ENCODE measurements around the gene ALCAM.
A peak's percentile ranks its signal among the peaks of the same experiment; 100 is the strongest.
"Not testable (repeated sequence)": the region's sequence is repeated elsewhere in the genome, so short reads cannot be mapped to it uniquely, and the experiment has no call there.

Gene ALCAM

GRCh38 chr3:105603516-105603915, 236.8 kb downstream of the ALCAM start:
- DNase-seq: not testable (repeated sequence)

- DNase-seq: no peak
Observed at GRCh38 chr3:105606016-105606415, 239.3 kb downstream of the ALCAM start.

- DNase-seq: no peak
Observed at GRCh38 chr3:105608623-105609022, 241.9 kb downstream of the ALCAM start.

GRCh38 chr3:105610473-105610872, 243.8 kb downstream of the ALCAM start:
- DNase-seq: no peak

DNA sequence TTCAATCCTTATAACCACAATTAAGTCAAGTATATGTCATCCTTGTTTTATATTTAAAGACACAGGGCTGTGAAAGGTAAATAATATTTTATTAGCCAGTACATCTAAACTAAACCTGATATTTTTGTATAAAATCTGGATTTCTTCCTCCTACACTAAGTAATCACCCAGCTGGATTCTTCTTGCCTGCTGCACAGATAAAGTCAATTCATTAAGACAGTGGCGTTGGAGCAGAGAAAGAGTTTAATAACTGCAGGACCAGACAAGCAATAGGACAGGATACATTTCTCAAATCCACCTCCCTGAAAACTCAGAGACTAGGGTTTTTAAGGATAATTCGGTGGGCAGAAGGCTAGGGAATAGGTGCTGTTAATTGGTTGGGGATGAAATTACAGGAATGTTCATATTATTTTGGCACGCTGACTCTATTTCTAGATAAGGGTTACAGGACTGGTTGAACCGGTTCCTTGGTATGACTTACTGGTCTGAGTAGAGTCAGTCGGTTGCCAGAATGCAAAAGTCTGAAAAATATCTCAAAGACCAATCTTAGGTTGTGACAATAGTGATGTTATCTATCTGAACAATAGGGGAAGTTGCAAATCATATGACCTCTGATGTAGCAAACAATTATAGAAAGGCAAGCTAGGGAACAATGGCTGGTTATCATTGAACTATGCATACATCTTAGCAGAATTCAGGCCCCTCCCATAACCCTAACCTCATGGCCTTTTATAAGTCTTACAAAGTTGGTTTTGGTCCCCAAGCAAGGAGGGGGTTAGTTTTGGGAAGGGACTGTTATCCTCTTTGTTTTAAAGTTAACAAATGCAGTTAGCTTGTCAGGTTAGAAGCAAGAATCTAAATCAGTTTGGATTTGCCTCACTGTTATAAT, 244.8 kb downstream of the ALCAM start:
- no peak for DNase-seq

- peak; percentile 78 for DNase-seq
Observed at GRCh38 chr3:105613120-105613519, 246.4 kb downstream of the ALCAM start.

GRCh38 chr3:105614288-105615030, 247.8 kb downstream of the ALCAM start:
- no peak for DNase-seq

DNA sequence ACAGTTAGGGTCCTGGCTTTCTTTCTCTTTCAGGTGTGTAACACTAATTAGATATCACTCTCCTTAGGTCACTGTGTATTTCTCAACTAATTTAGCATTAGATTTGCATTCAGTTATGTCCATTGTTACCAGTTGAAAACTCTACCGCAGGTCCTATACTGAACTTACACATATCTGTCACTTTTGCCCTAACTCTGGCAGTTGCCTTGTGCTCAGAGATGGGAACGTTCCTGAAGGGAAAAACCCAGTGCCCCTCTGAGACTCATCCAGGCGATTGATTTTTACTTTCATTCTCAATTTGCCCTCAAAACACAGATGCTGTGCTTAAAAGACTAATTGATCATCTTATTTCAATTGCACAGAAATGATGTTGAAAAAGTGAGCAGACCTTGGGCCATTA, 249.1 kb downstream of the ALCAM start:
- DNase-seq: no peak

DNA sequence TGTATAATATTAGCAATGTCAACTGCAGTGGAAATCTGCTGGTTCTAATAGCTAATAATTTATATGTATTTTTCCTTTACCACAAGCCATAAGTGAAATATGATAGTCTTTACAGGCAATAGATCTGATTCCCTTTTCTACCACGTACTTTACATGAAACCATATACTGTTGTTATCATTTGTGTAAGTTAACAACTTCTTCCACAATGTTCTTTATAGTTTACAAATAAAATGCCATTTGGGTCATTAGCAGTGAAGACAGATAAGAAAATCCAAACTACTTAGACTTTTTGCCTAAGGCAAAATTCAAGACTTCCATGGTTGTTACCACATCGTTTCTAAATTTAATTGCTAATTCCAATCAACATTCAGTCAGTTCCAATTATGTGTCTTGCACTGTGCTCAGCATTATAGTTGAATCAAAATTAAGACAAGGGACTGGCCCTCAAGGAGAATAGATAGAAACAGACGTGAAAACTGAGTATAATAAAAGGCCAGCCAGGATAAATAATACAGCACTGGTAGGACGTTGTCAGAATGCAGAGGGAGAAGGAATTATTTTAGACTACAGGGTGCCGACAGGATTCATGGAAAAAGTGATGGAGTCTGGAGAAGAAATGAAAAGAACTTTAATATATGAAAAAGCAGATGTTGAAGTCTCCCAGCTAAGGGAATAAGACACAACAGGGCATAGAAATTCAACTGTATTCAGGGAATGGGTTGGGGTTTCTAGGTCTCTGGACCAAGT, 249.8 kb downstream of the ALCAM start:
- no peak for DNase-seq

DNA sequence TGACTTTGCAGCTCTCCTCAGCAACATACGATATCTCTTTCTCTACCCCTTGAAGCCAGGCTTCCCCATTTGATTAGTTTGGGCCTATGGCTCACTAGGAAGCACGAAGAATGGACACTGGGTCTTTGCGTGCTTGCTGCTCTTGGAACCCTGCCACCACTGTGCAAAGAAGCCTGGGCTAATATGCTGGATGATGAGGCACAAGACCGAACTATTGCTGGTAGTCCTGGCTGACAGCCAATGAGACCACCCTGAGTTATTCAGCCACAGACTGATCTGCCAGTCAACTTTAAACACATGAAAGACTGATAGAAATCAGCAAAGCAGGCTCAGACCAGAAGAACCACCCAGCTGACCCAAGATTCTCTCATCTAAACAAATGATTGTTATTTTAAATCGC, 251.8 kb downstream of the ALCAM start:
- DNase-seq: no peak

DNA sequence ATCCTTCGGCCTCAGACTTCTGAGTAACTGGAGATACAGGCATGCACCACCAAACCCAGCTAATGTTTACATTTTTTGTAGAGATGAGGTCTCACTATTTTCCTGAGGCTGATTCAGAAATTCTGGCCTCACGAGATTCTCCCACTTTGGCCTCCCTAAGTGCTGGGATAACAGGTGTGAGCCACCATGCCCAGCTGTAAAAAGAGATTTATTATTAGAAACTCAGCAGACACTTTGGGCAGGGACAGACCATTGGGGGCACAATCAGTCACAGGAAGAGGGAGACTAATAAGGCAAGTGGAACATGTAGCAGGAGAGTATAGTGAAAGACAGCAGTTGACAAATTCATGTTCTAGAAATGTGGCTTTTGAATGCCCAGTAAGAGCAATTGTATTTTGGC, 252.9 kb downstream of the ALCAM start:
- no peak for DNase-seq

DNA sequence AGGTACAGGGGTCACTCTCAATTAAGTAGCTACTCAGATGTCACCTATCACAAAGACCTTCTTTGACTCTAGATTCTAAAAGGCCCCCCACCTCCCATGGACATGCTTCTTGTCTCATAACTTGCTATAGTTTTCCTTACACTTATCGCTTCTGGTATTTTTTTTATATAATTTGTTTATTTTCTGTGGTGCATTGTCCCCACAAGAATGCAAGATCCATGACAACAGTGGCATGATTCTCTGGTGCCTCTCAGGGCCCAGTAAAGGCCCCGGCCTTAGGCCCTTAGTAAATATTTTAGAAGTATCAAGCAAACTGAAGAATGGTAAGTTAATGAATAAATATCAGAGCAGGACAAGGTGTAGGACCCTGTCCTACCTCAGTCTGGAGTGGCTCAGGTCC, 253.5 kb downstream of the ALCAM start:
- DNase-seq: no peak

GRCh38 chr3:105622169-105622568, 255.5 kb downstream of the ALCAM start:
- DNase-seq: no peak
